A549 (cell line): Measurements from ENCODE around the gene CSTF1. TPM values are rescaled to one million over a fixed set of nuclear protein-coding genes. Genes with fewer than 3 reads are reported as not detected.

Source experiments
- ATAC-seq, 2 experiments: fragments of 200-7000 bp in 1 of 2; fragments of >200 bp in 1 of 2; cut with Nextera tagmentation in 1 of 2; cut with Tn5 transposase in 1 of 2; 3 replicates each; pipeline versions ENCODE4 v1.8.0 to v1.9.1; 2018 to 2020; ENCODE audit warnings: mild to moderate bottlenecking in 1 of 2, moderate library complexity in 1 of 2
- CTCF ChIA-PET: fragments of 300-600 bp; sonication (Branson Sonifier 250); formaldehyde crosslinking; extraction: SDS; loops from one replicate; lab custom pipeline; 2021; ENCODE audit warnings: antibody characterized with exemption, inconsistent platforms; lab: Yijun Ruan, JAX
- POLR2A ChIA-PET: fragments of 350-600 bp; formaldehyde crosslinking; extraction: SDS; loops from one replicate; lab custom pipeline; 2021; ENCODE audit warnings: antibody characterized with exemption, inconsistent platforms; lab: Yijun Ruan, JAX
- DNase-seq, 2 experiments: peaks; one replicate each; pipeline versions ENCODE4 v3.0.0 to v3.0.0-alpha.2; 2011 to 2016; ENCODE audit warnings: low read depth in 1 of 2, low spot score in 1 of 2
- FAIRE-seq: peaks from 2 replicates; lab custom pipeline; 2011; peaks lifted over from hg19 to GRCh38; lab: Jason Lieb, UNC
- H3K27ac ChIP-seq, 2 experiments: fragments of >200 bp; sonication (Bioruptor Twin); formaldehyde crosslinking; 3 replicates each; pipeline ENCODE4 v1.5.1; 2016 to 2017
- H3K4me1 ChIP-seq: fragments of >200 bp; sonication (Bioruptor Twin); formaldehyde crosslinking; 3 replicates; pipeline ENCODE4 v1.6.1; 2016
- H3K4me2 ChIP-seq: fragments of >200 bp; sonication (Bioruptor Twin); formaldehyde crosslinking; 3 replicates; pipeline ENCODE4 v1.6.1; 2016
- H3K4me3 ChIP-seq: fragments of >200 bp; sonication (Bioruptor Twin); formaldehyde crosslinking; 3 replicates; pipeline ENCODE4 v1.5.1; 2016
- H3K9me3 ChIP-seq: fragments of >200 bp; sonication (Bioruptor Twin); formaldehyde crosslinking; 3 replicates; pipeline ENCODE4 v1.6.1; 2016
- CEBPB ChIP-seq, 2 experiments: fragments of >200 bp in 1 of 2; sonication (Bioruptor Twin) in 1 of 2; formaldehyde crosslinking in 1 of 2; IDR thresholded peaks; 2 replicates each; pipeline ENCODE4 v1.6.1; 2012 to 2016
- CHD2 ChIP-seq: fragments of 150-350 bp; IDR thresholded peaks from 2 replicates; pipeline ENCODE4 v1.6.1; 2014; ENCODE audit warnings: low read length; ENCODE audit not compliant: partially characterized antibody
- EHMT2 ChIP-seq: fragments of 200-600 bp; sonication (generic); IDR thresholded peaks from 2 replicates; pipeline ENCODE4 v1.6.1; 2016; ENCODE audit warnings: antibody characterized with exemption, low read depth, mild to moderate bottlenecking, moderate library complexity
- FOSB ChIP-seq: fragments of 250-450 bp; sonication (Bioruptor Pico); IDR thresholded peaks from 2 replicates; pipeline ENCODE4 v1.5.0; 2020; ENCODE audit warnings: mild to moderate bottlenecking, moderate library complexity
- HDAC2 ChIP-seq: fragments of 200-600 bp; sonication (generic); IDR thresholded peaks from 2 replicates; pipeline ENCODE4 v1.6.1; 2016
- HOXA7 ChIP-seq: fragments of 250-450 bp; sonication (Bioruptor Pico); IDR thresholded peaks from 2 replicates; pipeline ENCODE4 v1.5.0; 2020; ENCODE audit warnings: mild to moderate bottlenecking, moderate library complexity
- HOXB13 ChIP-seq: fragments of 250-450 bp; sonication (Bioruptor Pico); IDR thresholded peaks from 2 replicates; pipeline ENCODE4 v1.5.0; 2020; ENCODE audit warnings: low read depth, mild to moderate bottlenecking, moderate library complexity
- HOXB5 ChIP-seq: fragments of 250-450 bp; sonication (Bioruptor Pico); IDR thresholded peaks from 2 replicates; pipeline ENCODE4 v1.5.0; 2020; ENCODE audit warnings: mild to moderate bottlenecking, moderate library complexity
- KDM1A ChIP-seq: fragments of 200-600 bp; sonication (generic); IDR thresholded peaks from 2 replicates; pipeline ENCODE4 v1.6.1; 2016; ENCODE audit warnings: low read depth, mild to moderate bottlenecking
- KDM5A ChIP-seq: fragments of 200-600 bp; sonication (generic); IDR thresholded peaks from 2 replicates; pipeline ENCODE4 v1.6.1; 2016; ENCODE audit warnings: antibody characterized with exemption, mild to moderate bottlenecking
- MAZ ChIP-seq: fragments of 150-350 bp; IDR thresholded peaks from 2 replicates; pipeline ENCODE4 v1.6.1; 2014; ENCODE audit warnings: antibody characterized with exemption, low read depth, low read length, borderline replicate concordance
- MYC ChIP-seq: IDR thresholded peaks from 2 replicates; pipeline ENCODE4 v1.6.1; 2012; ENCODE audit warnings: mild to moderate bottlenecking, inconsistent platforms, low read length, improper control_type of control experiment, borderline replicate concordance
- NFE2L2 ChIP-seq: fragments of 150-350 bp; conservative IDR thresholded peaks from 2 replicates; pipeline ENCODE4 v1.6.1; 2014; ENCODE audit warnings: low read length
- NR3C1 ChIP-seq: fragments of >200 bp; sonication (Bioruptor Twin); formaldehyde crosslinking; IDR thresholded peaks from 3 replicates; pipeline ENCODE4 v1.6.1; 2017
- SREBF2 ChIP-seq: fragments of 450-650 bp; IDR thresholded peaks from 2 replicates; pipeline ENCODE4 v1.6.1; 2014; ENCODE audit warnings: mild to moderate bottlenecking, moderate library complexity
- TFCP2L1 ChIP-seq: fragments of 250-450 bp; sonication (Bioruptor Pico); IDR thresholded peaks from 2 replicates; pipeline ENCODE4 v1.5.0; 2021; ENCODE audit warnings: mild to moderate bottlenecking
- WGBS: methylation state at CpG from one replicate; pipeline ENCODE4 v1.1.6; 2017; ENCODE audit errors: missing lambda C conversion rate; 5-methylcytosine and 5-hydroxymethylcytosine counted together
- polyA plus RNA-seq, 4 experiments: library from polyadenylated mRNA; depleted of rRNA in 3 of 4; stranded (reverse); fragments of >200 nt; fragmentation: RNase III in 1 of 4; extraction: RNeasy Plus Mini Kit Qiagen cat#74134 plus additional on column Dnase treatment in 1 of 4; gene quantifications; 2 replicates in 3 of 4; 3 replicates in 1 of 4; pipeline ENCODE4 v1.2.3, GENCODE V29; 2011 to 2017
- TF ChIP-seq, protein P1 (sequence below): fragments of >200 bp; sonication (Bioruptor Twin); formaldehyde crosslinking; IDR thresholded peaks from 3 replicates; pipeline ENCODE4 v1.5.1; 2016
- TF ChIP-seq, protein P2 (sequence below): IDR thresholded peaks from 2 replicates; pipeline ENCODE4 v1.6.1; 2012; ENCODE audit warnings: low read depth, borderline replicate concordance
- TF ChIP-seq, protein P3 (sequence below): IDR thresholded peaks from 2 replicates; pipeline ENCODE4 v1.6.1; 2012
- TF ChIP-seq, protein P4 (sequence below): IDR thresholded peaks from 2 replicates; pipeline ENCODE4 v1.6.1; 2012

CSTF1 gene
- polyA plus RNA-seq, 2 of the 4 experiments (the other 2 are of a cell fraction): 40.9 to 79.9 TPM

DNA sequence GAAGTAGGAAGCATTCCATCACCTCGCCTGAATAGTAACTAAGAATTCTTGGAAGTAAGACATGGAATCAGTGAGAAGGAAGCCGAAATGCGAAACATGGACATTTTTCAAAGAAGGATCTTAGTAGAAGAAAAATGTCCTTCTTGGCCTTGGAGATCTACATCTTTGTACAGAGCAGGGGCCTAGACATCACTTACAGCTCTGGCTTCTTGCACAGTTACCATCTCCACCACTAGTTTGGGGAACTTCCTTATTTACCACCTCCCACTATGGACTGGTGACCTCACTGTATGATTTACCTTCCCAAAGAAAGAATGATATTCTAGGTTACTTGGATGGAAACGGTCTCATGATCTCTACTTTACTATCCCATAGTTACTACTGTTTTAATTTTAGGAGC, 35.4 kb downstream of the CSTF1 start:
- no peak for ATAC-seq
- 67% methylated on average over 4 of the region's 4 CpGs for WGBS
- Histone ChIP-seq H3K27ac (no peak overlapping the region), H3K4me2 (no peak overlapping the region), H3K4me1 (peaks cover 4% of the 10 kb centered on the region; the same call in 2 of the 3 replicates), H3K4me3 (no peak overlapping the region), H3K9me3 (no peaks in the 10 kb centered on the region)
- no peak for DNase-seq
- ChIA-PET CTCF (interaction anchor here (1.1 kb wide), 1 partner anchor 84 kb away, joined by 3 read pairs; no protein-coding TSS in a partner anchor), POLR2A (no interaction called here)
- FAIRE-seq: no peak
- TF ChIP-seq, protein P1, sequence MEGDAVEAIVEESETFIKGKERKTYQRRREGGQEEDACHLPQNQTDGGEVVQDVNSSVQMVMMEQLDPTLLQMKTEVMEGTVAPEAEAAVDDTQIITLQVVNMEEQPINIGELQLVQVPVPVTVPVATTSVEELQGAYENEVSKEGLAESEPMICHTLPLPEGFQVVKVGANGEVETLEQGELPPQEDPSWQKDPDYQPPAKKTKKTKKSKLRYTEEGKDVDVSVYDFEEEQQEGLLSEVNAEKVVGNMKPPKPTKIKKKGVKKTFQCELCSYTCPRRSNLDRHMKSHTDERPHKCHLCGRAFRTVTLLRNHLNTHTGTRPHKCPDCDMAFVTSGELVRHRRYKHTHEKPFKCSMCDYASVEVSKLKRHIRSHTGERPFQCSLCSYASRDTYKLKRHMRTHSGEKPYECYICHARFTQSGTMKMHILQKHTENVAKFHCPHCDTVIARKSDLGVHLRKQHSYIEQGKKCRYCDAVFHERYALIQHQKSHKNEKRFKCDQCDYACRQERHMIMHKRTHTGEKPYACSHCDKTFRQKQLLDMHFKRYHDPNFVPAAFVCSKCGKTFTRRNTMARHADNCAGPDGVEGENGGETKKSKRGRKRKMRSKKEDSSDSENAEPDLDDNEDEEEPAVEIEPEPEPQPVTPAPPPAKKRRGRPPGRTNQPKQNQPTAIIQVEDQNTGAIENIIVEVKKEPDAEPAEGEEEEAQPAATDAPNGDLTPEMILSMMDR: no peak
- TF ChIP-seq KDM5A (no peak), HDAC2 (no peak), HOXA7 (no peak), CHD2 (no peak), MAZ (no peak)
- TF ChIP-seq, protein P2, sequence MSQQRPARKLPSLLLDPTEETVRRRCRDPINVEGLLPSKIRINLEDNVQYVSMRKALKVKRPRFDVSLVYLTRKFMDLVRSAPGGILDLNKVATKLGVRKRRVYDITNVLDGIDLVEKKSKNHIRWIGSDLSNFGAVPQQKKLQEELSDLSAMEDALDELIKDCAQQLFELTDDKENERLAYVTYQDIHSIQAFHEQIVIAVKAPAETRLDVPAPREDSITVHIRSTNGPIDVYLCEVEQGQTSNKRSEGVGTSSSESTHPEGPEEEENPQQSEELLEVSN: no peak

DNA sequence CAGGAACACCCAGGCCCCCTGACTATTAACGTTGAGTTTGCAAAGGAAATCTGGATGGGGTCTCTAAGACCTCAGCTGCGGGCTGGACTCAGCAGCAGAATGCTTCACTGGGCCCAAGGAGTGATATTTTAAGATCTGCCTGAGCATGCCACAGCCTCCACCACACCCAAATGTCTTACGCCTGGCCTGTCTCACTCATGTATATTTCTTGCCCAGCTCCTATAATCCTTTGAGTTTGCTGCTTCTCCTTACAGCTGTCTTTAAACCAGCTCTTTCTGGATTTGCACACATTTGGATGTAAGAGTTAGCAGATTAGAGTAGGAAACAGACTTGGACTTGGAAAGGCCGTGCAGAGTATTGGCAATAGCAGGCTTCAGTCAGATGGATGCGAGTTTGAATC, 36.0 kb downstream of the CSTF1 start:
- H3K27ac ChIP-seq: no peak overlapping the region

DNA sequence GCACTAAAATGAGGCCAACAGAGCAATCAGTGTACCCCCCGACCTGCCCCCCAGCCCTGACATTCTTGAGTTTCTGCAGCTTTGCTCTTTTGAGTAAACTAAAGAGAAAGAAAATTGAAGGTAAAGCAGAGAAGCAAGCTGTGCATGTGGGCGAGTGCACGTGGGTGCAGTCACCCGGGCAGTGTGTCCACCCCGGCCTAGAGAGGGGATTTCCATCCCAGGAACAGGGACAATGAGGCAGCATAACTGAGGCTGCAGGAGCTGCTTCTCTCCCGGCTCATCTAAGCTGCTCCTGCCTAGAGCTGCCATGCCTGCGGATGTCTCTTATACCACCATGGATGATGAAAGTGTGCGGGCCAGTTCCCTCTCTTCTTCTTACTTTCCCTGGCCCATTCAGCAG, 36.4 kb downstream of the CSTF1 start:
- FAIRE-seq (no peak), ATAC-seq (no peak), DNase-seq (no peak)
- 58% methylated on average over 8 of the region's 8 CpGs for WGBS
- H3K4me1 ChIP-seq: no peaks in the 10 kb centered on the region
- ChIA-PET CTCF (interaction anchor here (0.8 to 1.1 kb wide), 4 partner anchors 9 to 226 kb away, joined by 3 read pairs; no protein-coding TSS in a partner anchor), POLR2A (no interaction called here)
- no peaks in the 10 kb centered on the region for H3K9me3 ChIP-seq
- H3K4me2 ChIP-seq: no peak overlapping the region
- H3K27ac ChIP-seq: no peak overlapping the region
- H3K4me3 ChIP-seq: no peak overlapping the region
- TF ChIP-seq HOXB13 (CRISPR knock-in tag) (no peak), TFCP2L1 (no peak), HOXB5 (CRISPR knock-in tag) (no peak)

More for the DNA sequence above, 36.0 kb downstream of the CSTF1 start:
- 66% methylated on average over 5 of the region's 5 CpGs for WGBS
- TF ChIP-seq KDM5A (no peak), NFE2L2 (no peak), CEBPB (IDR thresholded peaks at IDR 0.05) (no peak), SREBF2 (no peak), NR3C1 (no peak), FOSB (no peak), KDM1A (no peak), EHMT2 (no peak), MYC (no peak)
- TF ChIP-seq, protein P3, sequence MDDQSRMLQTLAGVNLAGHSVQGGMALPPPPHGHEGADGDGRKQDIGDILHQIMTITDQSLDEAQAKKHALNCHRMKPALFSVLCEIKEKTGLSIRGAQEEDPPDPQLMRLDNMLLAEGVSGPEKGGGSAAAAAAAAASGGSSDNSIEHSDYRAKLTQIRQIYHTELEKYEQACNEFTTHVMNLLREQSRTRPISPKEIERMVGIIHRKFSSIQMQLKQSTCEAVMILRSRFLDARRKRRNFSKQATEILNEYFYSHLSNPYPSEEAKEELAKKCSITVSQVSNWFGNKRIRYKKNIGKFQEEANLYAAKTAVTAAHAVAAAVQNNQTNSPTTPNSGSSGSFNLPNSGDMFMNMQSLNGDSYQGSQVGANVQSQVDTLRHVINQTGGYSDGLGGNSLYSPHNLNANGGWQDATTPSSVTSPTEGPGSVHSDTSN: no peak
- TF ChIP-seq, protein P4, sequence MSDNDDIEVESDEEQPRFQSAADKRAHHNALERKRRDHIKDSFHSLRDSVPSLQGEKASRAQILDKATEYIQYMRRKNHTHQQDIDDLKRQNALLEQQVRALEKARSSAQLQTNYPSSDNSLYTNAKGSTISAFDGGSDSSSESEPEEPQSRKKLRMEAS: no peak
- Histone ChIP-seq H3K4me2 (no peak overlapping the region), H3K4me3 (no peak overlapping the region), H3K4me1 (no peaks in the 10 kb centered on the region), H3K9me3 (no peaks in the 10 kb centered on the region)
- ChIA-PET CTCF (interaction anchor here (0.8 to 1.1 kb wide), 2 partner anchors 84 to 226 kb away, joined by 3 read pairs; no protein-coding TSS in a partner anchor), POLR2A (no interaction called here)
- FAIRE-seq: no peak
- no peak for DNase-seq
- ATAC-seq: no peak
